22Rv1 (cell line): Measurements from ENCODE around the gene MED6.

Experiments used
- CTCF ChIP-seq: fragments of 450-650 bp; IDR thresholded peaks from 2 replicates; pipeline ENCODE4 v1.5.1; 2017; ENCODE audit warnings: mild to moderate bottlenecking
- ZFX ChIP-seq: fragments of 450-650 bp; IDR thresholded peaks from 2 replicates; pipeline ENCODE4 v1.6.1; 2017; ENCODE audit warnings: antibody characterized with exemption, borderline replicate concordance

DNA sequence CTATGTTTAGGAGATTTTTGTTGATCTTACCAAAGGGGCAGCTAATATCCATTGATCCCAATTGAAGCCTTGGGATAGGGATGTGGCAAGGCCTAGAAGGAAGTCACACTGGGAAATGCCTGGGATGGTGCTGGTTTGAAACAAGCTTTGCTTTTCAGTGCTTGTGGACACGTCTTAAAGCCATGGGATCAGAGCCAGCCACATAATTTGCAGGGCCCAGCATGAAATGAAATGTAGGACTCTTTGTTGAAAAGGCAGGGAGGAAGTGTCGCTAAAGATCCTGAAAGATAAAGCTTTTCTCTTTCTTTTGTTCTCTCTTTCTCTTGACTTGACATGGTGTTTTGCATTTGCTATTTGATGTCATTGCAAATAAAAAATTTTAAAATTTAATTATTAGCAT lies 46.2 kb upstream of the MED6 start:
- no peak for TF ChIP-seq CTCF
- no peak for TF ChIP-seq ZFX
